NK-92 (cell line): Measurements from ENCODE around the gene TP53BP1.

Experiments used
- DNase-seq: peaks from one replicate; lab custom pipeline; 2025; ENCODE audit not compliant: unreplicated experiment; lab: John Stamatoyannopoulos, UW

Gene TP53BP1

GRCh38 chr15:43370310-43370974, 122.5 kb downstream of the TP53BP1 start:
- DNase-seq = no peak

DNA sequence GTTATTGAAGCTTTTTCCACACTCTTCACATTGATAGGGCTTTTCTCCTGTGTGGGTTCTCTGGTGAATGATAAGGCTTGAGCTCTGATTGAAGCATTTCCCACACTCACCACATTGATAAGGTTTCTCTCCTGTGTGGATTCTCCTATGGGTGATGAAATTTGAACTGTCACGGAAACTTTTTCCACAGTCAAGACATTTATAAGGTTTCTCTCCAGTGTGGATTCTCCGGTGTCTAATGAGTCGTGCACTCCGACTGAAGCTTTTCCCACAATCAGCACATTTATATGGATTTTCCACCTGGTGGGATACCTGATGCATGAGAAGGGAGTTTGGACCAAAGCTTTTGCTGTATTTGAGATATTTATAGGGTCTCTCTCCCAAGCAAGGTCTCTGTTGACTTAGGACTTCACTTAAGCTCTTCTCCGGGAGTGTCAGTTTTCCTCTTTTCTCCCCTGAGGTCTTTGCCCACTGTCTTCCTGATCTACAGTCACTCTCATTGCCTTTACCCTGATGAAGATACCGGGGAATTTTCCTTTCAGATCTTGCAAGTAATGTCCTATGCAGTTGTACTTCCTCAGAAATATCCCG, 131.5 kb downstream of the TP53BP1 start:
- no peak for DNase-seq

GRCh38 chr15:43360821-43361220, 132.1 kb downstream of the TP53BP1 start:
- DNase-seq = no peak
